ENCODE measurements around the gene BTK.

- no peak for TF ChIP-seq CTCF (IDR thresholded peaks at IDR 0.05; ENCODE audit: low read depth, low read length, poor library complexity, severe bottlenecking)
- TF ChIP-seq EZH2phosphoT487 (IDR thresholded peaks at IDR 0.05; ENCODE audit: borderline replicate concordance, low read length) = no peak
These were observed 21.9 kb upstream of the BTK start, which contains the start of the genes GLA and HNRNPH2 for GRCh38 chrX:101407748-101408531.
